ENCODE results near the gene PCSK7.

- no peak for TF ChIP-seq CTCF (conservative IDR thresholded peaks at IDR 0.05)
- TF ChIP-seq ZFX (IDR thresholded peaks at IDR 0.05) = no peak
Observed at GRCh38 chr11:117248341-117248740, 16.5 kb upstream of the PCSK7 start.
